GM12865 (cell line): ENCODE measurements around the gene CCDC40.

Experiments
- DNase-seq: peaks from one replicate; pipeline ENCODE4 v3.0.0; 2010; ENCODE audit warnings: low read depth
- H3K4me3 ChIP-seq: 2 replicates; pipeline ENCODE4 v1.5.1; 2011; ENCODE audit warnings: mild to moderate bottlenecking, low read depth, low read length, control low read depth
- CTCF ChIP-seq: IDR thresholded peaks from 2 replicates; pipeline ENCODE4 v1.5.1; 2011; ENCODE audit warnings: low read length, control low read depth, low read depth, inconsistent platforms; ENCODE audit not compliant: insufficient read depth; ENCODE audit errors: missing control alignments

The CCDC40 gene

GRCh38 chr17:80108036-80108971, 71.9 kb downstream of the CCDC40 start:
- DNase-seq, result no peak
- no peak for TF ChIP-seq CTCF

GRCh38 chr17:80109066-80109660, 72.7 kb downstream of the CCDC40 start:
- H3K4me3 ChIP-seq, result no peak overlapping the region
- DNase-seq, result no peak
- no peak for TF ChIP-seq CTCF

More at GRCh38 chr17:80108036-80108971, 71.9 kb downstream of the CCDC40 start:
- H3K4me3 ChIP-seq, result no peak overlapping the region

- H3K4me3 ChIP-seq, result no peak overlapping the region
- TF ChIP-seq CTCF, result no peak
- no peak for DNase-seq
Observed at GRCh38 chr17:80109713-80110446, 73.4 kb downstream of the CCDC40 start.

- no peak for DNase-seq
- no peak for TF ChIP-seq CTCF
- H3K4me3 ChIP-seq, result no peak overlapping the region
Observed at GRCh38 chr17:80110447-80110812, 74.0 kb downstream of the CCDC40 start.

GRCh38 chr17:80110927-80111701, 74.7 kb downstream of the CCDC40 start:
- TF ChIP-seq CTCF, result no peak
- no peak for DNase-seq

GRCh38 chr17:80111702-80112470, 75.4 kb downstream of the CCDC40 start:
- no peak overlapping the region for H3K4me3 ChIP-seq
- no peak for TF ChIP-seq CTCF
- no peak for DNase-seq

More at GRCh38 chr17:80110927-80111701, 74.7 kb downstream of the CCDC40 start:
- H3K4me3 ChIP-seq, result no peak overlapping the region
